HepG2 (cell line): Measurements from ENCODE around the gene SEC14L1. TPM values are rescaled to one million over a fixed set of nuclear protein-coding genes. Genes with fewer than 3 reads are reported as not detected.

ENCODE experiments used
- AHR ChIP-seq: IDR thresholded peaks from 2 replicates; pipeline ENCODE4 v1.6.1; 2018; ENCODE audit warnings: missing genetic modification reagents, missing compliant biosample characterization
- BHLHE40 ChIP-seq: IDR thresholded peaks from 2 replicates; pipeline ENCODE4 v1.6.1; 2011; ENCODE audit warnings: low read length, improper control_type of control experiment
- BRD4 ChIP-seq: sonication (generic); formaldehyde crosslinking; IDR thresholded peaks from 2 replicates; pipeline ENCODE4 v1.4.0; 2020; ENCODE audit warnings: missing genetic modification reagents
- EP300 ChIP-seq, 3 experiments: sonication (generic) in 1 of 3; formaldehyde crosslinking in 1 of 3; IDR thresholded peaks; 2 replicates each; pipeline versions ENCODE4 v1.5.1 to v1.6.1; 2011 to 2020; ENCODE audit warnings: low read depth in 2 of 3, low read length in 2 of 3, borderline replicate concordance in 1 of 3, improper control_type of control experiment in 1 of 3, mild to moderate bottlenecking in 1 of 3, missing genetic modification reagents in 1 of 3, moderate library complexity in 1 of 3
- HDAC6 ChIP-seq: fragments of 200-600 bp; sonication (generic); IDR thresholded peaks from 2 replicates; pipeline ENCODE4 v1.7.0; 2017; ENCODE audit warnings: mild to moderate bottlenecking, antibody characterized with exemption, low read length, low read depth
- HNRNPL ChIP-seq: fragments of 200-400 bp; formaldehyde crosslinking; IDR thresholded peaks from 2 replicates; pipeline ENCODE4 v1.6.1; 2017; ENCODE audit warnings: mild to moderate bottlenecking, low read depth, low read length
- KDM4B ChIP-seq: sonication (generic); formaldehyde crosslinking; IDR thresholded peaks from 2 replicates; pipeline ENCODE4 v1.4.0; 2020; ENCODE audit warnings: missing genetic modification reagents
- MAFF ChIP-seq: IDR thresholded peaks from 2 replicates; pipeline ENCODE4 v1.6.1; 2011; ENCODE audit warnings: low read depth, low read length, improper control_type of control experiment
- MTF1 ChIP-seq: sonication (generic); formaldehyde crosslinking; IDR thresholded peaks from 2 replicates; pipeline ENCODE4 v1.5.0; 2020; ENCODE audit warnings: missing genetic modification reagents
- MTF2 ChIP-seq: sonication (generic); formaldehyde crosslinking; IDR thresholded peaks from 2 replicates; pipeline ENCODE4 v1.5.0; 2020; ENCODE audit warnings: missing genetic modification reagents, borderline replicate concordance
- RBM22 ChIP-seq: fragments of 200-400 bp; formaldehyde crosslinking; optimal IDR thresholded peaks from 2 replicates; pipeline ENCODE3; 2017; ENCODE audit warnings: mild to moderate bottlenecking, low read length, moderate library complexity
- SMAD1 ChIP-seq: sonication (generic); formaldehyde crosslinking; IDR thresholded peaks from 2 replicates; pipeline ENCODE4 v1.4.0; 2020; ENCODE audit warnings: missing genetic modification reagents, low read depth, mild to moderate bottlenecking, borderline replicate concordance
- TCF12 ChIP-seq, 2 experiments: fragments of 450-650 bp in 1 of 2; sonication (generic) in 1 of 2; formaldehyde crosslinking in 1 of 2; IDR thresholded peaks; 2 replicates each; pipeline versions ENCODE4 v1.6.1 to v1.8.0; 2017 to 2022; ENCODE audit warnings: antibody characterized with exemption in 1 of 2, mild to moderate bottlenecking in 1 of 2, missing genetic modification reagents in 1 of 2, moderate library complexity in 1 of 2
- TRIM24 ChIP-seq: sonication (generic); formaldehyde crosslinking; IDR thresholded peaks from 2 replicates; pipeline ENCODE4 v1.8.0; 2022; ENCODE audit warnings: mild to moderate bottlenecking, missing genetic modification reagents
- ZFP90 ChIP-seq: sonication (generic); formaldehyde crosslinking; IDR thresholded peaks from 2 replicates; pipeline ENCODE4 v1.8.0; 2022; ENCODE audit warnings: missing genetic modification reagents, mild to moderate bottlenecking, inconsistent platforms, borderline replicate concordance
- ZMYM3 ChIP-seq: sonication (generic); formaldehyde crosslinking; IDR thresholded peaks from 2 replicates; pipeline ENCODE4 v1.5.1; 2020; ENCODE audit warnings: mild to moderate bottlenecking, missing genetic modification reagents
- ZNF317 ChIP-seq: sonication (generic); formaldehyde crosslinking; IDR thresholded peaks from 2 replicates; pipeline ENCODE4 v1.5.0; 2020; ENCODE audit warnings: mild to moderate bottlenecking, missing genetic modification reagents
- ZNF530 ChIP-seq: sonication (generic); formaldehyde crosslinking; IDR thresholded peaks from 2 replicates; pipeline ENCODE4 v1.5.0; 2020; ENCODE audit warnings: low read depth, mild to moderate bottlenecking, missing genetic modification reagents
- ZNF556 ChIP-seq: sonication (generic); formaldehyde crosslinking; IDR thresholded peaks from 2 replicates; pipeline ENCODE4 v1.4.0; 2020; ENCODE audit warnings: mild to moderate bottlenecking, missing genetic modification reagents, borderline replicate concordance
- ZNF7 ChIP-seq: IDR thresholded peaks from 2 replicates; pipeline ENCODE4 v1.6.1; 2016; ENCODE audit warnings: missing biosample characterization, missing genetic modification reagents
- ZNF746 ChIP-seq: sonication (generic); formaldehyde crosslinking; IDR thresholded peaks from 2 replicates; pipeline ENCODE4 v1.8.0; 2022; ENCODE audit warnings: mild to moderate bottlenecking, missing genetic modification reagents
- ZNF768 ChIP-seq: sonication (generic); formaldehyde crosslinking; IDR thresholded peaks from 2 replicates; pipeline ENCODE4 v1.4.0; 2020; ENCODE audit warnings: missing genetic modification reagents
- polyA plus RNA-seq, 8 experiments: library from polyadenylated mRNA; depleted of rRNA in 3 of 8; stranded (reverse) in 7 of 8; unstranded in 1 of 8; fragments of >200 nt; fragmentation: Illumina TruSeq in 4 of 8; extraction: Trizol in 4 of 8; gene quantifications; 2 replicates each; pipeline versions ENCODE4 v1.2.1 to v1.2.3, GENCODE V29; 2011 to 2016; ENCODE audit warnings: low read depth in 4 of 8, missing spikeins in 1 of 8, mixed read lengths in 1 of 8; ENCODE audit not compliant: insufficient read depth in 1 of 8
- total RNA-seq, 5 experiments: library from RNA; depleted of rRNA; stranded (reverse); fragments of >200 nt; fragmentation: Illumina TruSeq; extraction: Trizol; gene quantifications; 2 replicates each; pipeline ENCODE4 v1.2.3, GENCODE V29; 2016; ENCODE audit warnings: low read depth in 1 of 5
- TF ChIP-seq, protein P1 (sequence below): sonication (generic); formaldehyde crosslinking; IDR thresholded peaks from 2 replicates; pipeline ENCODE4 v1.4.0; 2020; ENCODE audit warnings: mild to moderate bottlenecking, missing genetic modification reagents
- TF ChIP-seq, protein P2 (sequence below): sonication (generic); formaldehyde crosslinking; IDR thresholded peaks from 2 replicates; pipeline ENCODE4 v1.5.1; 2020; ENCODE audit warnings: missing genetic modification reagents, mild to moderate bottlenecking, borderline replicate concordance
- TF ChIP-seq, protein P3 (sequence below): conservative IDR thresholded peaks from 2 replicates; pipeline ENCODE4 v1.6.1; 2018; ENCODE audit warnings: missing genetic modification reagents

The SEC14L1 gene
- total and polyA plus RNA-seq, 2 of the 13 experiments (the other 11 are each of a cell fraction or from before 2014, with no cell fraction given) = 26.3 to 43.9 TPM

DNA sequence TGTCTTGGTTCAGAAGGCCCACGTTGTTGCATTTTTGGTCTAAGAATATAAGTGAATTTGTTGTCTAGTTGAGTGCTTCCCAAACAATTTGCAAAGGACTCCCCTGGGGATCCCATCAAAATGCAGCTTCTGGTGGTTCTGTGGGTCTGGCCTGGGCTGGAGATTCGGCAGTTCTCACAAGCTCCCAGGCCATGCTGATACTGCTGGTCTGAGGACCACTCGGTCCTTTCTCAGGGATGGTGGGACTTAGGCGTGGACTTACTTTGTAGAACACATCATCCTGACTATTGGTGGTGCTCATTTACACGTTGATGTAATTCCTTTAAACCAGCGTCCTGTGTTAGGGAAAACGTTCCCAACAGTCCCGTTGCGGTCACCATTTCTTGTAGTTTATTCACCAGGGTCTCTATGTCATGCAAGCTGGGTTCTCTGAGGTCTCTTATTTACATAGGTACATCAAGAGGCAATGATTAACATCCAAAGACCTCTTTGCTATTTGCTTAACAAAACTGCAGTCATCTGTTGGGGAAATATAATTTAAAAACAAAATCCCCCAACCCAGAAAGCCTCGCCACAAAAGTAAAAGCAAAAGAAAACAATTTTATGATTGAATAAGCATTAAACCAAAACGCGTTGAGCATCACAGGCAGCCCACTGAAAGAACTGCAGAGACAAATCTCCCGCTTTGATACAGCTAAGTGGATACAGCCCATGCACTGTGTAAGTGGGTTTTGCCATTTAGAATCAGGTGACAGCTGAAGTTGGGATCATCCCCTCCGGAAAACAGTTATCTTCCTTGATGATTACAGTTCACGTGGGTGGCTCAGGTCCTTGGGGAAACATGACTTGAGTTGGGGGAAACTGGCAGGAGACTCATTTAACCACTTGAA is 39.0 kb upstream of the SEC14L1 start (continued):
- TF ChIP-seq SMAD1 (CRISPR knock-in tag) (no peak), MAFF (no peak), BRD4 (CRISPR knock-in tag) (no peak), ZNF317 (0 out of 2 replicates have a peak, but pooled peaks have one; percentile 41), HNRNPL (no peak), ZMYM3 (CRISPR knock-in tag) (no peak), ZNF556 (CRISPR knock-in tag) (no peak; the same call in 1 of the 2 replicates), TRIM24 (CRISPR knock-in tag) (no peak), RBM22 (peak; percentile 37), ZNF768 (CRISPR knock-in tag) (no peak), TCF12 (IDR thresholded peaks at IDR 0.05) (no peak), TCF12 (CRISPR knock-in tag; IDR thresholded peaks at IDR 0.05) (no peak), ZFP90 (no peak; the same call in 1 of the 2 replicates), MTF1 (CRISPR knock-in tag) (no peak), ZNF530 (no peak), ZNF746 (CRISPR knock-in tag) (no peak), KDM4B (CRISPR knock-in tag) (peak; percentile 75; the same call in 1 of the 2 replicates), ZNF7 (CRISPR knock-in tag) (no peak), MTF2 (CRISPR knock-in tag) (no peak), AHR (CRISPR knock-in tag) (no peak), BHLHE40 (no peak), EP300 (IDR thresholded peaks at IDR 0.05; ENCODE audit: low read depth in 2 of 2, low read length in 2 of 2) (peak in 1 of 2 experiments; percentile 76; a peak in 2 of 4 replicates), EP300 (CRISPR knock-in tag; IDR thresholded peaks at IDR 0.05; ENCODE audit: borderline replicate concordance) (no peak), HDAC6 (no peak)
- TF ChIP-seq, protein P1, sequence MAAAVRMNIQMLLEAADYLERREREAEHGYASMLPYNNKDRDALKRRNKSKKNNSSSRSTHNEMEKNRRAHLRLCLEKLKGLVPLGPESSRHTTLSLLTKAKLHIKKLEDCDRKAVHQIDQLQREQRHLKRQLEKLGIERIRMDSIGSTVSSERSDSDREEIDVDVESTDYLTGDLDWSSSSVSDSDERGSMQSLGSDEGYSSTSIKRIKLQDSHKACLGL (CRISPR knock-in tag) = no peak
- TF ChIP-seq, protein P2, sequence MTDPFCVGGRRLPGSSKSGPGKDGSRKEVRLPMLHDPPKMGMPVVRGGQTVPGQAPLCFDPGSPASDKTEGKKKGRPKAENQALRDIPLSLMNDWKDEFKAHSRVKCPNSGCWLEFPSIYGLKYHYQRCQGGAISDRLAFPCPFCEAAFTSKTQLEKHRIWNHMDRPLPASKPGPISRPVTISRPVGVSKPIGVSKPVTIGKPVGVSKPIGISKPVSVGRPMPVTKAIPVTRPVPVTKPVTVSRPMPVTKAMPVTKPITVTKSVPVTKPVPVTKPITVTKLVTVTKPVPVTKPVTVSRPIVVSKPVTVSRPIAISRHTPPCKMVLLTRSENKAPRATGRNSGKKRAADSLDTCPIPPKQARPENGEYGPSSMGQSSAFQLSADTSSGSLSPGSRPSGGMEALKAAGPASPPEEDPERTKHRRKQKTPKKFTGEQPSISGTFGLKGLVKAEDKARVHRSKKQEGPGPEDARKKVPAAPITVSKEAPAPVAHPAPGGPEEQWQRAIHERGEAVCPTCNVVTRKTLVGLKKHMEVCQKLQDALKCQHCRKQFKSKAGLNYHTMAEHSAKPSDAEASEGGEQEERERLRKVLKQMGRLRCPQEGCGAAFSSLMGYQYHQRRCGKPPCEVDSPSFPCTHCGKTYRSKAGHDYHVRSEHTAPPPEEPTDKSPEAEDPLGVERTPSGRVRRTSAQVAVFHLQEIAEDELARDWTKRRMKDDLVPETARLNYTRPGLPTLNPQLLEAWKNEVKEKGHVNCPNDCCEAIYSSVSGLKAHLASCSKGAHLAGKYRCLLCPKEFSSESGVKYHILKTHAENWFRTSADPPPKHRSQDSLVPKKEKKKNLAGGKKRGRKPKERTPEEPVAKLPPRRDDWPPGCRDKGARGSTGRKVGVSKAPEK (CRISPR knock-in tag) = no peak; the same call in 1 of the 2 replicates
- TF ChIP-seq, protein P3, sequence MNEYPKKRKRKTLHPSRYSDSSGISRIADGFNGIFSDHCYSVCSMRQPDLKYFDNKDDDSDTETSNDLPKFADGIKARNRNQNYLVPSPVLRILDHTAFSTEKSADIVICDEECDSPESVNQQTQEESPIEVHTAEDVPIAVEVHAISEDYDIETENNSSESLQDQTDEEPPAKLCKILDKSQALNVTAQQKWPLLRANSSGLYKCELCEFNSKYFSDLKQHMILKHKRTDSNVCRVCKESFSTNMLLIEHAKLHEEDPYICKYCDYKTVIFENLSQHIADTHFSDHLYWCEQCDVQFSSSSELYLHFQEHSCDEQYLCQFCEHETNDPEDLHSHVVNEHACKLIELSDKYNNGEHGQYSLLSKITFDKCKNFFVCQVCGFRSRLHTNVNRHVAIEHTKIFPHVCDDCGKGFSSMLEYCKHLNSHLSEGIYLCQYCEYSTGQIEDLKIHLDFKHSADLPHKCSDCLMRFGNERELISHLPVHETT (CRISPR knock-in tag) = no peak
